NCI-H446 (cell line): ENCODE measurements around the gene GPAT2.
"Not testable (repeated sequence)": the region's sequence is repeated elsewhere in the genome, so short reads cannot be mapped to it uniquely, and the experiment has no call there.

Experiments used
- DNase-seq, 2 experiments: peaks; one replicate each; lab custom pipeline; 2025; lab: John Stamatoyannopoulos, UW

The GPAT2 gene, protein sequence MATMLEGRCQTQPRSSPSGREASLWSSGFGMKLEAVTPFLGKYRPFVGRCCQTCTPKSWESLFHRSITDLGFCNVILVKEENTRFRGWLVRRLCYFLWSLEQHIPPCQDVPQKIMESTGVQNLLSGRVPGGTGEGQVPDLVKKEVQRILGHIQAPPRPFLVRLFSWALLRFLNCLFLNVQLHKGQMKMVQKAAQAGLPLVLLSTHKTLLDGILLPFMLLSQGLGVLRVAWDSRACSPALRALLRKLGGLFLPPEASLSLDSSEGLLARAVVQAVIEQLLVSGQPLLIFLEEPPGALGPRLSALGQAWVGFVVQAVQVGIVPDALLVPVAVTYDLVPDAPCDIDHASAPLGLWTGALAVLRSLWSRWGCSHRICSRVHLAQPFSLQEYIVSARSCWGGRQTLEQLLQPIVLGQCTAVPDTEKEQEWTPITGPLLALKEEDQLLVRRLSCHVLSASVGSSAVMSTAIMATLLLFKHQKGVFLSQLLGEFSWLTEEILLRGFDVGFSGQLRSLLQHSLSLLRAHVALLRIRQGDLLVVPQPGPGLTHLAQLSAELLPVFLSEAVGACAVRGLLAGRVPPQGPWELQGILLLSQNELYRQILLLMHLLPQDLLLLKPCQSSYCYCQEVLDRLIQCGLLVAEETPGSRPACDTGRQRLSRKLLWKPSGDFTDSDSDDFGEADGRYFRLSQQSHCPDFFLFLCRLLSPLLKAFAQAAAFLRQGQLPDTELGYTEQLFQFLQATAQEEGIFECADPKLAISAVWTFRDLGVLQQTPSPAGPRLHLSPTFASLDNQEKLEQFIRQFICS

DNA sequence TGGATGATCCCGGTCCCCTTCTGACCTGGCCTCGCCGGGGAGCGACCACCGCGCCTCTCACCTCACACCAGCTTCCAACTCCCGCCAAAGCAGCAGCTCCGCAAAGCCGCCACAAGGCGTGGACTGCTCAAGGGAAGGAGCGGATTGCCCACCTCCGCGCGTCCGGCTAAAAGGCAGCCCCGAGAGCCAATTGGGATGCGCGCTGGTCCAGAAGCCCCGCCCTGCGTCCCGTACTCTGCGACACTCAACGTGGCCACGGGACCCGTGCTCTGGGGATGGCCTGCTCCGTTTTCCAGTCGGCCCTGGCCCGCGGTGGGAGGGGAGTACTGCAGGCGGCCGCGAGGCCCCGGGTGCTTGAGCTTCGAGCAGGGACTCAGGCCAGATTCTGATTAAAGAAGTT, at the start of gene GPAT2:
TSS of gene GPAT2 (minus strand) at position 125 of the 400 bp plus-strand sequence. CDS start 2,557 bp downstream, outside the sequence.
- not testable (repeated sequence) for DNase-seq

- no peak for DNase-seq
Measured at GRCh38 chr2:96083989-96084857, 49.5 kb upstream of the GPAT2 start.

DNA sequence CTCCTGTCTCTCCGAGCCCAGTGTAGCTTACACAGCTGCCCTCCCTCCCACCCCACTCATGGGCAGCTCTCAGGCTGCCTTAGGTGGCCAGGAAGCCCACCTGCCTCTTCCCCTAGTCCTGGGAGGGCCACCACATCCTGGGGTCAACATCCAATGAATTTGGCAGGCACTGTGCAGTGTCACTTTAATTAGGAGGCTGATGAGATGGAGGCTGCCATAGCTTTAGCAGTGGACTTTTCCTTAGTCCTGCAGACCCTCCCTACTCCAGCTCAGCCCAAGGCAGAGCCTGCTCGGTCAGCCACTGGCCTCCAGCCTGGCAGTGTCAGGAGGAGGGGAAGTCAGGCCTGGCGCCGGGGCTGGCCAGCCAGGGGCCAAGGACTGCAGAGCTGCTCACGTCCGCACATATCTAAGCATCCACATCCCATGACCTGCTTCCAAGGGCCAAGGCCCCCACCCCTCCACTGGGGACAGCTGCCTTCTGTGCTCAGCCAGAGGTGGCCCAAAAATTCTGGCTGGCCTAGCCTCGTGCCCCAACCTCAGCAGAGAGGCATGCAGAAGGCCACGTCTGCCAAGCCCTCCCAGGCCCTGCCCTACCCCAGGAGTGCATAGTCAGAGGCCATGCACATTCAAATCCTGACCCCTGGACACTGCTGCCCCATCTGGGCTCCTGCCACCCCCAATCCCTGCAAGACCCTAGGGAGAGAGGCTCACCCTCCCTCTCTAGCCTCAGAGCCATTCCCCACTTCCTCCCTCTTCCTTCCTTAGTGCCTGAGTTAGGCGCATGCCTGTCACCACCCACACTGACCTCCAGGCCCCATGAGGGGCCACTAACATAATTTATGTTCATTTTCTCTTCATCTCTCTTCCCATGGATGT, 48.6 kb upstream of the GPAT2 start:
- no peak for DNase-seq

DNA sequence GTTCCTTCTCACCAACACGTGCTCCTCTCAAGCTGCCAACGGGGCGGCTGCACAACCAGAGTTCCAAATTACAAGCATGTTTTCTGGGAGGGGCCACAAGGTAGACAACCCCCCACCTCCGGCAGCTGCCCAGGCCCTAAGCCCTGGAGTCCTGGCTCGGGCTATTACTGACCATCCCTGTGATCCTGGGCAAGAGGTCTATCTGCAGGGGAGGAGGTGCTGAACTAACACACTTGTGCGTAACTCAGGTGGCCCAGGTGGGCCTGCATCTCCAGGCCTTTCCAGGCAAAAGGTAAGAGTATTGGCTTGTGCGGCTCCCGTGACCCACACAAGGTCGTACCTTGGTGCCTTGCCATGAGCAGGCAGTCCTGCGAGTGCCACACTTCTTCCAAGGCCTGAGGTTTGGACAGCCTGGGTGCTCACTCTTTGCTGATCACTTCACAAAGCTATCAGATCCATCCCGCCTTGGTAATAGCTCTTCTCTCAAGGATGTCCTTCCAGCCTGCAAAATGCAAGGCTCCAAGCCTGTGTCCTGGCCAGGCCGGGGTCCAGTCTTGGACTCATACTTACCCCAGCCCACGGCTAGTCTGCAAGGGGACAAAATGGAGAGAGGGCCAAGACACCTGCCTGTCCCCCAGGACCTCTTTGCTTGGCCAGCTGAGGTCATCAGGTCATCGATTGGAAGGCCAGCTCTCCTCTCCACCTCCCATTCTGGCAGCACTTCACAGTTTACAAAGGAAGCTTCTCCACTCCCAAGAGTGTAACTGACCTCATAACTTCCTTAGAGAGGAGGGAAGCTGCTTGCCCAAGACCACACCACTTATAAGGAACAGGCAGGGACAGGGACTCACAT, 47.7 kb upstream of the GPAT2 start:
- no peak for DNase-seq

DNA sequence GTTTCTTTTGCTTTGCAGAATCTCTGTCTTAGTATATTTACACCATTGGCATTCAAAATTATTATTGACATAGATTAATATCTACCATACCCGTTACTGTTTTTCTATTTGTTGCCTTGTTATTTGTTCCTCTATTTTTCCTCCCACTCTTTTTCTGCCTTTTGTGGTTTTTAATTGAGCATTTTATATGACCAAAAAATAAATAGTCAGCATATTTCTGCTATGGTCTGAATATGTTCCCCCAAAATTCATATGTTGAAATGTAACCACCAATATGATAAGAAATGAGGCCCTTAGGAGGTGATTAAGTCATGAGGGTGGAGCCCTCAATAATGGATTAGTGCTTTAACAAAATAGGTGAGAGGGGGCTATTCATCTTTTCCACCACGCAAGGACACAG, 46.3 kb upstream of the GPAT2 start:
- DNase-seq = no peak

- DNase-seq = no peak
Measured at GRCh38 chr2:96075199-96075771, 40.6 kb upstream of the GPAT2 start.

- no peak for DNase-seq
Measured at GRCh38 chr2:96074156-96074555, 39.4 kb upstream of the GPAT2 start.

DNA sequence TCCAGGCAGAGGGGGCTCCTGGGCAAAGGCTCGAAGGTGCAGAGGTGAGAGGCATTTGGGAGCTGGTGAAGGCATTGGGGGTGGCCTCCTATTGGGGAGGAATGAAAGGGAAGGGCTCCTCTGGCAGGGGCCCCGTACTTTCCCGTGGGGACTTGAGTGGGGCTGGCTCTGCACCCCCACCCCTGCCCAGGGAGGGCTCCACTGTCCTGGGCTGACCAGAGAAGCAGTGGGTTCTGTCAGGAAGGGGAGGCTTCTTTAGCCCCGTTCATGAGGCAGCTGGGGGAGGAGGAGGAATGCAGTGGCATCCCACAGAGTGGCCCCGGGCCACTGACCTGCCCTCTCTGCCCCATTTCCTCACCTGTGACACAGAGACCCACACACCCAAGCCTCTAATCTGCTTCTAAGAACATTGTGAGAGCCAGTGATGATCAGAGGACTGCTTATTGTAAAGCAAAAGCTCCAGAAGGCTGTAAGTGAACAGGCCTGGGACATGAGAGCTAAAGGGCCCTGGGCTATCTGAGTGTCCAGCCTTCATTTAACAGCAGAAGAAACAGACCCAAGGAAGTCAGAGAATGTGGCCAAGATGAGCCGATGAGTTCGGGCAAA, 38.6 kb upstream of the GPAT2 start:
- DNase-seq = no peak

GRCh38 chr2:96072746-96073145, 38.0 kb upstream of the GPAT2 start:
- no peak for DNase-seq

- not testable (repeated sequence) for DNase-seq
Measured at GRCh38 chr2:96071977-96072491, 37.3 kb upstream of the GPAT2 start.

DNA sequence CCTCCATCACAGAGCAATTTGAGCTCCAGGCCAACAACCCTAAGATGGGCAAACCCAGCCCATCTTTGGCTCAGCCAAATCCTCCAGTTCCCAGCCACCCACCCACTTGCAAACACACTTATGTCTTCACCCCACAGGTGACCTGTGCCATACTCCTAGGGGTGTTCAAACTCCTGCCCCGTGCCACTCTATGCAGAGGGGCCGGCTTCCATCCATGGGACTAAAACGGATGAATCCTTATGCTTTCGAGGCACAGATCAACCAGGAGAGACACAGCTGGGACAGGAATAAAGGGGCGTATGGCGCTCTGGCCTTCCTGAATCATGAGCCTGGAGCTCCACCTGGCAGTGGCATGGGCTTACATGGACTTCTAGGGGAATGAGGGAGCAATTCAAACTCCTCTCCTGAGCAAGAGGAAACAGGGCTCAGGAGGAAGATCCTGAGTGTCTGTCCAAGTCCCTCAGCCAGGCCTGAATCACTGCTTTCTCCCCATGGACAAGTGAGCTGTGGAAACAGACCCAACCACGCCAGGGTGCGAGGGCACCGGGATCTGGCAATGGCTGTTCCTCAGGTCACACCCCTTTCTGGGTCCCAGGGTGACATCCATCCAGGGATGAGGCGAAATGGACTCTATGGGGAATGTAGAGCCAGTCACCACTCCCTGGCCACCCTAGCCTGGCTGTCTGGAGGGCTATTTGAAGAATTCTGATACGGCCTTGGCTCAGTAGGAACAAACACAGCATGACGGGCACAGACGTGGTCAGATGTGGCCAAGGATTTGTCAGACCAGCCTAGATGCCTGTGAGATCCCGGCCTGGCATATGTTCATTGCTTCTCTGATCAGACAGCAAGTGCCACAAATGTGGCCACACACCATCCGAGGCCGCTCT, 36.6 kb upstream of the GPAT2 start:
- DNase-seq = not testable (repeated sequence)

DNA sequence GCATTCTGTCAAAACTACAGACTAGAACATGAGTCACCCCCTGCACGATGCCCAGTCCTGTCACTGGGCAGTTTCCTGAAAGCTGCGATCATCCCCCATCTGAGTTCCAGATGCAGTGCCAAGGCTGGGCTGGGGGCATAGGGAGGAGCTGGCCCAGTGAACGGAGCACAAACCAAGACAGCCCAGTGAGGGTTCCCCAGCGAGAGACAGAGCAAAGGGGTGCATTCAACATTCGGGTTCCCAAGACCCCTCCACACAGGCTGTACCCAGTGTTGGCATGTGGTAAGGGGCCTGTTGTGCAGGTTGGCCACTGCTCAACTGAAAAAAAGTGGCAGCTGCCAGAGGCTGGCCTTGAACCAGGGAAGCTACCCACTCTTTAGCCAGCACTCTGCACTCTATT, 35.6 kb upstream of the GPAT2 start:
- not testable (repeated sequence) for DNase-seq

DNA sequence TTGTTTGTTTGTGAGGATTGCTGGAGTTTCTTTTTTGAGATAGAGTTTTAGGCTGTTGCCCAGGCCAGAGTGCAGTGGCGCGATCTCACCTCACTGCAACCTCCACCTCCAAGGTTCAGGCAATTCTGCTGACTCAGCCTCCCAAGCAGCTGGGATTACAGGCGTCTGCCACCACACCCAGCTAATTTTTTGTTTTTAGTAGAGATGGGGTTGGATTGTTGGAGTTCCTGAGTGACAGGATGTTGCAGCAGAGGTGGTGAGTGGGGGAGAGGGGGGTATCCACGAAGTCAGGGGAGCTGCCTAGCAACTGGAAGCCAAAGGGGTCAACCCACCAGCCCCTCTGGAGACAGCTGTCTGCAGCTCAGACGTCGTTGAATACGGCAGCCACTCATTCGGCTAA, 35.2 kb upstream of the GPAT2 start:
- DNase-seq = not testable (repeated sequence)

DNA sequence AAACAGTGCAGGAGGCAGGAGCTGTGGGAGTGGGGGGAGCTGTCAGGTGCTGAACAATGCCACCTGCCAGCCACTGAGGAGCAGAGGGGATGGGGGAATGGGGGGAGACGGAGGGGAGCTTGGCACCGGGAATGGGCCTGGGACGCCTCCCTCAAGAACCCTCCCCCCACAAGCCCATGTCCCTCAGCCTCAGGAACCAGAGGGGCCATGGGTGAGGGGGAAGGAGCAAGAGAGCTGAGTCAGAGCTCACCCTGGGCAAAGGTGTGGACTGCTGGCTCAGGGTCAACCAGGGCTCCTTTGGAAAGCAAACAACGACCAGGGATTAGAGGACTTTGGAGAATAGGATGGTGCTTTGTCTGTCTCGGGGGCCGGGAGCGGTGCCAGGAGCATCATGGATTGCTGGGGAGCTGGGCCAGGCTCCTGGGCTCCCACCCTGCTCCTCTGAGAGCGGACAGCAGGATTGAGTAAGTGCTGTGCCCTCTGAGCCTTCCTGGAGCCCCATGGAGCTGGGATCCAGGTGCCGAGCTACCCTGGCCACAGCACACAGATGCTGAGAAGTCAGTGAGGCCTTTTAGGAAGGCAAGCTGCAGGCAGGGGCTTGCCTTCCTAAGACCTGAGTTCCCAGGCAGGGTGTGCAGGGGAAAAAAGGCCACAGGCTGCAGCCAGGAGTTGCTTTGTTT, 33.3 kb upstream of the GPAT2 start:
- DNase-seq = not testable (repeated sequence)

- DNase-seq = not testable (repeated sequence)
Measured at GRCh38 chr2:96067098-96067660, 32.5 kb upstream of the GPAT2 start.

- DNase-seq = not testable (repeated sequence)
Measured at GRCh38 chr2:96066511-96066910, 31.8 kb upstream of the GPAT2 start.

GRCh38 chr2:96065954-96066353, 31.2 kb upstream of the GPAT2 start:
- DNase-seq = not testable (repeated sequence)
